ENCODE results near the gene GPR17. TPM values are rescaled to one million over a fixed set of nuclear protein-coding genes. Genes with fewer than 3 reads are reported as not detected.
A peak's percentile ranks its signal among the peaks of the same experiment; 100 is the strongest.

Gene GPR17
- total and polyA plus RNA-seq, 7 experiments from 2014 or later, result not detected

GRCh38 chr2:127637236-127637630 is 8.7 kb upstream of the GPR17 start:
- Mint-ChIP-seq H3K27ac (peak overlapping the region in 7 of 9 donors; percentile 76 to 96 (median 93)), H3K9me3 (no peaks in the 10 kb centered on the region), H3K27me3 (no peaks in the 10 kb centered on the region), H3K36me3 (peaks cover 0 to 2% (median 0%) of the 10 kb centered on the region in 5 donors), H3K4me3 (peak overlapping the region in 7 of 10 donors; percentile 16 to 85 (median 41)), H3K4me1 (peaks cover 10 to 88% (median 64%) of the 10 kb centered on the region in 7 donors)
- peaks cover 0 to 7% (median 0%) of the 10 kb centered on the region in 3 experiments for H3K36me3 ChIP-seq (ENCODE audit: control insufficient read depth in 2 of 3, insufficient read depth in 3 of 3, low read length in 3 of 3)
- CTCF ChIA-PET, result interaction anchor here (1.9 kb wide), 1 partner anchor 46 kb away, joined by 6 read pairs; no protein-coding TSS in a partner anchor
- intact Hi-C loops (cut with micrococcal nuclease), result no loop called here
- H3K9me3 ChIP-seq (ENCODE audit: control insufficient read depth in 2 of 3, low read length in 3 of 3), result no peaks in the 10 kb centered on the region
- DNase-seq, result no peak
- H3K27me3 ChIP-seq (ENCODE audit: control insufficient read depth in 2 of 2, insufficient read depth in 2 of 2, low read length in 2 of 2), result no peaks in the 10 kb centered on the region
- peaks cover 3 to 99% of the 10 kb centered on the region in 2 donors for H3K4me1 ChIP-seq (ENCODE audit: control insufficient read depth in 2 of 2, insufficient read depth in 2 of 2, low read length in 2 of 2)
- peak overlapping the region; percentile 78 for H3K27ac ChIP-seq (ENCODE audit: low read depth, low read length)
- no peak for ATAC-seq
- POLR2A ChIA-PET, result interaction anchor here (1.1 to 1.4 kb wide), 2 partner anchors 10 to 65 kb away, joined by 4 to 5 read pairs; partner anchors contain the start of gene SFT2D3
- H3K4me3 ChIP-seq (ENCODE audit: low read length), result no peak overlapping the region

- H3K27ac ChIP-seq (ENCODE audit: low read depth, low read length), result peak overlapping the region; percentile 78
- DNase-seq (no peak), ATAC-seq (no peak)
- ChIA-PET POLR2A (interaction anchor here (0.8 to 1.4 kb wide), 3 partner anchors 9 to 44 kb away, joined by 3 to 4 read pairs (median 3); no protein-coding TSS in a partner anchor), CTCF (interaction anchor here (1.9 kb wide), 1 partner anchor 47 kb away, joined by 6 read pairs; no protein-coding TSS in a partner anchor)
- no peaks in the 10 kb centered on the region for H3K27me3 ChIP-seq (ENCODE audit: control insufficient read depth in 2 of 2, insufficient read depth in 2 of 2, low read length in 2 of 2)
- H3K27ac Mint-ChIP-seq, result peak overlapping the region; percentile 84 to 96 (median 93)
- H3K9me3 Mint-ChIP-seq, result no peaks in the 10 kb centered on the region
- H3K9me3 ChIP-seq (ENCODE audit: control insufficient read depth in 2 of 3, low read length in 3 of 3), result no peaks in the 10 kb centered on the region
- peak overlapping the region in 9 of 10 donors; percentile 63 to 85 (median 75) for H3K4me3 Mint-ChIP-seq
- intact Hi-C loops (cut with micrococcal nuclease), result no loop called here
- peaks cover 10 to 89% (median 66%) of the 10 kb centered on the region in 7 donors for H3K4me1 Mint-ChIP-seq
- no peaks in the 10 kb centered on the region for H3K27me3 Mint-ChIP-seq
- H3K36me3 ChIP-seq (ENCODE audit: control insufficient read depth in 2 of 3, insufficient read depth in 3 of 3, low read length in 3 of 3), result peaks cover 0 to 7% (median 0%) of the 10 kb centered on the region in 3 experiments
- H3K4me3 ChIP-seq (ENCODE audit: low read length), result peak overlapping the region; percentile 30
- H3K36me3 Mint-ChIP-seq, result peaks cover 0 to 2% (median 0%) of the 10 kb centered on the region in 5 donors
- peaks cover 3 to 97% of the 10 kb centered on the region in 2 donors for H3K4me1 ChIP-seq (ENCODE audit: control insufficient read depth in 2 of 2, insufficient read depth in 2 of 2, low read length in 2 of 2)
These were observed 8.2 kb upstream of the GPR17 start for GRCh38 chr2:127637725-127638252.

GRCh38 chr2:127638361-127639110 is 7.4 kb upstream of the GPR17 start:
- no peak overlapping the region for H3K4me3 ChIP-seq (ENCODE audit: low read length)
- H3K4me1 ChIP-seq (ENCODE audit: control insufficient read depth in 2 of 2, insufficient read depth in 2 of 2, low read length in 2 of 2), result peaks cover 3 to 95% of the 10 kb centered on the region in 2 donors
- H3K4me1 Mint-ChIP-seq, result peaks cover 10 to 88% (median 66%) of the 10 kb centered on the region in 7 donors
- ATAC-seq, result no peak
- ChIA-PET POLR2A (interaction anchor here (0.8 to 1.4 kb wide), 3 partner anchors 9 to 44 kb away, joined by 3 to 4 read pairs (median 3); no protein-coding TSS in a partner anchor), CTCF (interaction anchor here (1.2 to 2.4 kb wide), 3 partner anchors 12 to 48 kb away, joined by 4 to 14 read pairs (median 6); no protein-coding TSS in a partner anchor)
- intact Hi-C loops (cut with micrococcal nuclease), result no loop called here
- peaks cover 0 to 2% (median 0%) of the 10 kb centered on the region in 5 donors for H3K36me3 Mint-ChIP-seq
- peak overlapping the region; percentile 85 to 96 (median 93) for H3K27ac Mint-ChIP-seq
- peaks cover 0 to 7% (median 0%) of the 10 kb centered on the region in 3 experiments for H3K36me3 ChIP-seq (ENCODE audit: control insufficient read depth in 2 of 3, insufficient read depth in 3 of 3, low read length in 3 of 3)
- no peaks in the 10 kb centered on the region for H3K27me3 ChIP-seq (ENCODE audit: control insufficient read depth in 2 of 2, insufficient read depth in 2 of 2, low read length in 2 of 2)
- H3K9me3 Mint-ChIP-seq, result no peaks in the 10 kb centered on the region
- H3K27me3 Mint-ChIP-seq, result no peaks in the 10 kb centered on the region
- no peak for DNase-seq
- H3K4me3 Mint-ChIP-seq, result peak overlapping the region; percentile 42 to 85 (median 74)
- H3K9me3 ChIP-seq (ENCODE audit: control insufficient read depth in 2 of 3, low read length in 3 of 3), result no peaks in the 10 kb centered on the region
- peak overlapping the region; percentile 78 for H3K27ac ChIP-seq (ENCODE audit: low read depth, low read length)

GRCh38 chr2:127639111-127639474 is 6.9 kb upstream of the GPR17 start:
- H3K4me1 Mint-ChIP-seq, result peaks cover 14 to 87% (median 62%) of the 10 kb centered on the region in 7 donors
- no peaks in the 10 kb centered on the region for H3K27me3 ChIP-seq (ENCODE audit: control insufficient read depth in 2 of 2, insufficient read depth in 2 of 2, low read length in 2 of 2)
- peak overlapping the region; percentile 41 to 96 (median 89) for H3K27ac Mint-ChIP-seq
- POLR2A ChIA-PET, result interaction anchor here (1.1 to 2.6 kb wide), 3 partner anchors 23 to 63 kb away, joined by 3 to 12 read pairs (median 8); partner anchors contain the start of gene SFT2D3
- peak overlapping the region in 8 of 10 donors; percentile 53 to 85 (median 74) for H3K4me3 Mint-ChIP-seq
- intact Hi-C loops (cut with micrococcal nuclease), result no loop called here
- H3K27me3 Mint-ChIP-seq, result no peaks in the 10 kb centered on the region
- ATAC-seq (no peak), DNase-seq (no peak)
- no peaks in the 10 kb centered on the region for H3K9me3 Mint-ChIP-seq
- peaks cover 0 to 2% (median 0%) of the 10 kb centered on the region in 5 donors for H3K36me3 Mint-ChIP-seq
- peaks cover 0 to 7% (median 0%) of the 10 kb centered on the region in 3 experiments for H3K36me3 ChIP-seq (ENCODE audit: control insufficient read depth in 2 of 3, insufficient read depth in 3 of 3, low read length in 3 of 3)
- CTCF ChIA-PET, result interaction anchor here (1.2 to 2.4 kb wide), 4 partner anchors 11 to 48 kb away, joined by 4 to 14 read pairs (median 10); no protein-coding TSS in a partner anchor
- H3K4me3 ChIP-seq (ENCODE audit: low read length), result peak overlapping the region; percentile 16
- H3K9me3 ChIP-seq (ENCODE audit: control insufficient read depth in 2 of 3, low read length in 3 of 3), result no peaks in the 10 kb centered on the region
- H3K27ac ChIP-seq (ENCODE audit: low read depth, low read length), result peak overlapping the region; percentile 78
- peaks cover 3 to 90% of the 10 kb centered on the region in 2 donors for H3K4me1 ChIP-seq (ENCODE audit: control insufficient read depth in 2 of 2, insufficient read depth in 2 of 2, low read length in 2 of 2)

- Histone ChIP-seq H3K9me3 (ENCODE audit: control insufficient read depth in 2 of 3, low read length in 3 of 3) (no peaks in the 10 kb centered on the region), H3K4me3 (ENCODE audit: low read length) (peak overlapping the region; percentile 64), H3K27me3 (ENCODE audit: control insufficient read depth in 2 of 2, insufficient read depth in 2 of 2, low read length in 2 of 2) (no peaks in the 10 kb centered on the region), H3K27ac (ENCODE audit: low read depth, low read length) (peak overlapping the region; percentile 78), H3K4me1 (ENCODE audit: control insufficient read depth in 2 of 2, insufficient read depth in 2 of 2, low read length in 2 of 2) (peaks cover 3 to 77% of the 10 kb centered on the region in 2 donors), H3K36me3 (ENCODE audit: control insufficient read depth in 2 of 3, insufficient read depth in 3 of 3, low read length in 3 of 3) (peaks cover 0 to 7% (median 0%) of the 10 kb centered on the region in 3 experiments)
- ChIA-PET CTCF (interaction anchor here (1.2 to 2.4 kb wide), 4 partner anchors 10 to 49 kb away, joined by 4 to 14 read pairs (median 10); no protein-coding TSS in a partner anchor), POLR2A (interaction anchor here (0.7 to 2.7 kb wide), 8 partner anchors 10 to 252 kb away, joined by 3 to 12 read pairs (median 4); partner anchors contain the start of genes IWS1, SFT2D3 and WDR33)
- H3K4me1 Mint-ChIP-seq, result peaks cover 14 to 89% (median 66%) of the 10 kb centered on the region in 7 donors
- peaks cover 0 to 2% (median 0%) of the 10 kb centered on the region in 5 donors for H3K36me3 Mint-ChIP-seq
- intact Hi-C loops (cut with micrococcal nuclease), result loop anchor here (1.0 to 5.0 kb wide), 3 partner anchors 9 to 114 kb away; partner anchors contain the start of genes IWS1 (in 1 of the 2) and SFT2D3 (in 1 of the 2)
- DNase-seq (peak in 6 of 9 donors; percentile 30 to 38 (median 35)), ATAC-seq (peak; percentile 2)
- no peaks in the 10 kb centered on the region for H3K9me3 Mint-ChIP-seq
- peak overlapping the region; percentile 53 to 85 (median 78) for H3K4me3 Mint-ChIP-seq
- no peaks in the 10 kb centered on the region for H3K27me3 Mint-ChIP-seq
- peak overlapping the region; percentile 80 to 96 (median 93) for H3K27ac Mint-ChIP-seq
These were observed 5.6 kb upstream of the GPR17 start for GRCh38 chr2:127640082-127641072.
